Testis (tissue), 3 donors: ENCODE measurements around the gene PIGP. TPM values are rescaled to one million over a fixed set of nuclear protein-coding genes. Genes with fewer than 3 reads are reported as not detected.

Experiments used
- DNase-seq: peaks from one replicate; pipeline ENCODE4 v3.0.0-alpha.2; 2019
- H3K27ac ChIP-seq, 2 donors: fragments of 200-600 bp; sonication (generic); one replicate each; pipeline ENCODE4 v1.5.1; 2019
- H3K27me3 ChIP-seq: fragments of 200-600 bp; sonication (generic); one replicate; pipeline ENCODE4 v1.5.1; 2019
- H3K36me3 ChIP-seq: fragments of 200-600 bp; sonication (generic); one replicate; pipeline ENCODE4 v1.5.1; 2017; ENCODE audit warnings: low read depth; ENCODE audit errors: missing control alignments
- H3K4me1 ChIP-seq: fragments of 200-600 bp; sonication (generic); one replicate; pipeline ENCODE4 v1.5.1; 2019
- H3K4me3 ChIP-seq, 2 donors: fragments of 200-600 bp; sonication (generic); one replicate each; pipeline ENCODE4 v1.5.1; 2017 to 2019
- H3K9me3 ChIP-seq: fragments of 200-600 bp; sonication (generic); one replicate; pipeline ENCODE4 v1.5.1; 2017
- CTCF ChIP-seq, 3 experiments: fragments of 450-650 bp in 2 of 3; fragments of 200-600 bp in 1 of 3; sonication (generic) in 1 of 3; IDR thresholded peaks; one replicate each; pipeline ENCODE4 v1.5.1; 2016 to 2019; ENCODE audit warnings: antibody characterized with exemption in 3 of 3, mild to moderate bottlenecking in 2 of 3, moderate library complexity in 1 of 3
- POLR2A ChIP-seq: fragments of 450-650 bp; IDR thresholded peaks from one replicate; pipeline ENCODE4 v1.6.1; 2017; ENCODE audit warnings: antibody characterized with exemption, mild to moderate bottlenecking, moderate library complexity
- WGBS, 2 donors: methylation state at CpG; one replicate each; pipeline ENCODE4 v1.1.5; 2018; 5-methylcytosine and 5-hydroxymethylcytosine counted together
- intact Hi-C: fragments of 100-400 bp; cut with DNase I; formaldehyde crosslinking; loops from one replicate; pipeline ENCODE4 v1.15.1; 2023; ENCODE audit warnings: low total_unique reads
- polyA plus RNA-seq: library from polyadenylated mRNA; stranded (reverse); fragments of 350-450 nt; fragmentation: Illumina TruSeq; extraction: RNeasy Lipid Tissue Mini Kit (QIAGEN cat#74804); gene quantifications from one replicate; pipeline ENCODE4 v1.2.3, GENCODE V29; 2014; ENCODE audit warnings: low read depth, low replicate concordance; ENCODE audit not compliant: insufficient read depth
- total RNA-seq, 2 donors: library from RNA; depleted of rRNA; stranded (reverse); fragments of >200 nt; gene quantifications; one replicate each; pipeline ENCODE4 v1.2.3, GENCODE V29; 2016

The PIGP gene
- total and polyA plus RNA-seq, 3 donors from 2014 or later = 38.0 to 96.2 (median 44.9) TPM

- intact Hi-C loops = no loop called here
- Histone ChIP-seq H3K27me3 (no peaks in the 10 kb centered on the region), H3K4me3 (no peak overlapping the region), H3K4me1 (peaks cover 8% of the 10 kb centered on the region), H3K27ac (no peak overlapping the region), H3K9me3 (no peaks in the 10 kb centered on the region), H3K36me3 (no peaks in the 10 kb centered on the region)
- no peak for TF ChIP-seq CTCF (IDR thresholded peaks at IDR 0.05)
- TF ChIP-seq POLR2A = no peak
- 93 to 95% methylated on average over 4 of the region's 4 CpGs for WGBS, 2 donors
- no peak for DNase-seq
Observed at GRCh38 chr21:37076087-37076850, 3.4 kb upstream of the PIGP start.

DNA sequence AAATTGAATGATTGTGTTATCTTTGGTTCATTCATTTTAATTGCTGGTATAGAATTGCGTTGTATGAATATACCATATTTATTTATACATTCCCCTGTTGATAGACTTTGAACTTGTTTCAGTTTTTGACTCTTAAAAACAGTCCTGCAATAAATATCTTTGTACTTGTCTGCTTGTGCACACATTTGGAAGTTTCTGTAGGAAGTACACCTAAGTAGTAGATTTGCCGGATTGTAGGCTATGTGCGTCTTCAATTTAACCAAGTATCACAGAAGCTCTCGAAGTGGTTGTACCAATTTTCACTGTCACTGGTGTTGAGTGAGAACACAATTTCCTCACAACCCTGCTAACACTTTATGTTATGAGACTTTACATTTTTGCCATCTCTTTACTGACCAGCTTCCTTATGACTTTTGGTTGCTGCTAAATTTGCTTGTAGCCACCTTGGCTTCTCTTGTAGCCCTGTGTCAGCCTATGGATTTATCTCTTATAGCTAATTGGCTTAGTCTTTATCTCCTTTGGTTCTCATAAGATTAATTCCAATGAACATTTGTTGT lies 2.4 kb upstream of the PIGP start:
- Histone ChIP-seq H3K27me3 (no peaks in the 10 kb centered on the region), H3K9me3 (no peaks in the 10 kb centered on the region), H3K27ac (no peak overlapping the region), H3K4me3 (no peak overlapping the region), H3K4me1 (peaks cover 10% of the 10 kb centered on the region), H3K36me3 (no peaks in the 10 kb centered on the region)
- intact Hi-C loops = no loop called here
- no peak for DNase-seq
- TF ChIP-seq POLR2A (no peak), CTCF (IDR thresholded peaks at IDR 0.05) (no peak)
- WGBS, 2 donors = 58 to 80% methylated on average over 4 of the region's 4 CpGs

GRCh38 chr21:37074546-37074945 lies 1.7 kb upstream of the PIGP start:
- peak overlapping the region; percentile 85 to 91 for H3K4me3 ChIP-seq
- no peaks in the 10 kb centered on the region for H3K36me3 ChIP-seq
- TF ChIP-seq POLR2A = no peak
- TF ChIP-seq CTCF (IDR thresholded peaks at IDR 0.05) = no peak
- H3K4me1 ChIP-seq = peaks cover 10% of the 10 kb centered on the region
- no peaks in the 10 kb centered on the region for H3K27me3 ChIP-seq
- WGBS, 2 donors = 12 to 13% methylated on average over 9 of the region's 9 CpGs
- no peak for DNase-seq
- H3K27ac ChIP-seq = peak overlapping the region; percentile 99
- intact Hi-C loops = no loop called here
- H3K9me3 ChIP-seq = no peaks in the 10 kb centered on the region

DNA sequence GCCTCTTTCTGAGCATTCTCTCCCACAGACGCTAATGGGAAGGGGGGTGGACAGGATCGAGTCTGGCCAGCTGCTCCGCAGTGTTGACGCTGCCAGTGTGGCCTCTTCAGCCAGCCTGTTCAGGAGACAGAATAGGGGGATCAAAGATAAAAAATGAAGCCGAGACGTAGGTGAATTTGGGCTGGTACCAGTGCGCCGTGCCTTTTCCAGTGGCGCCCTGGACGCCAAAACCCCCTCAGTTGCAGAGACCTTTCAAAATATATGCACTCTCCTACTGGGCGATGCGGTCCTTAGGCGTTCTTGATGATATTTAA lies 1.3 kb upstream of the PIGP start:
- WGBS, 2 donors = 1 to 2% methylated on average over 11 to 13 of the region's 13 CpGs
- Histone ChIP-seq H3K4me3 (peak overlapping the region; percentile 85 to 91), H3K27me3 (no peaks in the 10 kb centered on the region), H3K9me3 (no peaks in the 10 kb centered on the region), H3K4me1 (peaks cover 10% of the 10 kb centered on the region), H3K27ac (peak overlapping the region; percentile 99), H3K36me3 (no peaks in the 10 kb centered on the region)
- no peak for TF ChIP-seq POLR2A
- no peak for TF ChIP-seq CTCF (IDR thresholded peaks at IDR 0.05)
- intact Hi-C loops = no loop called here
- peak; percentile 47 for DNase-seq
